Kidney epithelial cell (primary cell): ENCODE data around the gene MARCHF3. TPM values are rescaled to one million over a fixed set of nuclear protein-coding genes. Genes with fewer than 3 reads are reported as not detected.
"Not testable (repeated sequence)": the region's sequence is repeated elsewhere in the genome, so short reads cannot be mapped to it uniquely, and the experiment has no call there.

Source experiments
- DNase-seq: peaks from one replicate; pipeline ENCODE4 v3.0.0-alpha.2; 2010; ENCODE audit warnings: low read depth
- H3K27me3 ChIP-seq: 2 replicates; pipeline ENCODE4 v1.6.0; 2011; ENCODE audit warnings: low read length; ENCODE audit not compliant: control insufficient read depth, insufficient read depth
- H3K36me3 ChIP-seq: 2 replicates; pipeline ENCODE4 v1.5.1; 2011; ENCODE audit warnings: low read length; ENCODE audit not compliant: control insufficient read depth, insufficient read depth
- H3K4me3 ChIP-seq: 2 replicates; pipeline ENCODE4 v1.5.1; 2011; ENCODE audit warnings: low read depth, mild to moderate bottlenecking, control low read depth, low read length
- total RNA-seq: library from RNA; depleted of rRNA; stranded (reverse); fragments of >200 nt; gene quantifications from 2 replicates; pipeline ENCODE4 v1.2.3, GENCODE V29; 2015
- TF ChIP-seq, protein P1 (sequence below): IDR thresholded peaks from 2 replicates; pipeline ENCODE4 v1.5.1; 2011; ENCODE audit warnings: mild to moderate bottlenecking, moderate library complexity, low read length, control low read depth, inconsistent platforms; ENCODE audit not compliant: insufficient read depth, poor library complexity, severe bottlenecking

The MARCHF3 gene
- total RNA-seq, 1 donor from 2014 or later = 0.46 TPM

DNA sequence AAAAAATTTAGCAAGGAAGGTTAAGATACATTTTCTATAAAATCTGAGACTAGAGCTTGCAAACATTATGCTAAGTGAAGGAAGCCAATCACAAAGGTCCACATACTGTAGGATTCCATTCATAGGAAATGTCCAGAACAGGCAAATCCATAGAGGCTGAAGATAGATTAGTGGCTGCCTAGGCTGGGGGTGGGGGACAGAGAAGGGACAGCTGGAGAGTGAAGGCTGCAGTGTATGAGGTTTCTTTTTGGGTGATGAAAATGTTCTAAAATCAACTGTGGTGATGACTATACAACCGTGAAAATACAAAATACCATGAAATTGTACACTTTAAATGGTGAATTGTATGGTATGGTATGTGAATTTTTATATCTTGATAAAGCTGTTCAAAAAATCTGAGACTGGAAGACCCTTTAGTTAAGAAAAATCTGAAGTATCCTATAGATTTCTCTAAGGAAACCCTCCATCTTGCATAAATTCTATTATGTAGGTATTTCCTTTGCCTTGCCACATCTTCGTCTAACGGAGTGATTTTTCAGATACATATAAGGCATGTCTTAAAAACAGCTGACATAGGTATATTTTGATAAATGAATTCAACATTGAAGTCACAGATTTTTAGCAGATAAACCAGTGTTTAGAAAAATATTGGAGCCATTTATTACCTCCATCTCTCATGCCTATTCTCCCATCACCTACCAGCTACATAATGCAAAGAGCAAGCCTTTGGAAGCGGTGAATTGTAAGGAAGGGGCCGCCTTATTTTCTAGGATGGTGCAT is 132.3 kb downstream of the MARCHF3 start:
- TF ChIP-seq, protein P1, sequence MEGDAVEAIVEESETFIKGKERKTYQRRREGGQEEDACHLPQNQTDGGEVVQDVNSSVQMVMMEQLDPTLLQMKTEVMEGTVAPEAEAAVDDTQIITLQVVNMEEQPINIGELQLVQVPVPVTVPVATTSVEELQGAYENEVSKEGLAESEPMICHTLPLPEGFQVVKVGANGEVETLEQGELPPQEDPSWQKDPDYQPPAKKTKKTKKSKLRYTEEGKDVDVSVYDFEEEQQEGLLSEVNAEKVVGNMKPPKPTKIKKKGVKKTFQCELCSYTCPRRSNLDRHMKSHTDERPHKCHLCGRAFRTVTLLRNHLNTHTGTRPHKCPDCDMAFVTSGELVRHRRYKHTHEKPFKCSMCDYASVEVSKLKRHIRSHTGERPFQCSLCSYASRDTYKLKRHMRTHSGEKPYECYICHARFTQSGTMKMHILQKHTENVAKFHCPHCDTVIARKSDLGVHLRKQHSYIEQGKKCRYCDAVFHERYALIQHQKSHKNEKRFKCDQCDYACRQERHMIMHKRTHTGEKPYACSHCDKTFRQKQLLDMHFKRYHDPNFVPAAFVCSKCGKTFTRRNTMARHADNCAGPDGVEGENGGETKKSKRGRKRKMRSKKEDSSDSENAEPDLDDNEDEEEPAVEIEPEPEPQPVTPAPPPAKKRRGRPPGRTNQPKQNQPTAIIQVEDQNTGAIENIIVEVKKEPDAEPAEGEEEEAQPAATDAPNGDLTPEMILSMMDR = no peak
- Histone ChIP-seq H3K4me3 (no peak overlapping the region), H3K36me3 (no peaks in the 10 kb centered on the region), H3K27me3 (no peaks in the 10 kb centered on the region)
- no peak for DNase-seq

DNA sequence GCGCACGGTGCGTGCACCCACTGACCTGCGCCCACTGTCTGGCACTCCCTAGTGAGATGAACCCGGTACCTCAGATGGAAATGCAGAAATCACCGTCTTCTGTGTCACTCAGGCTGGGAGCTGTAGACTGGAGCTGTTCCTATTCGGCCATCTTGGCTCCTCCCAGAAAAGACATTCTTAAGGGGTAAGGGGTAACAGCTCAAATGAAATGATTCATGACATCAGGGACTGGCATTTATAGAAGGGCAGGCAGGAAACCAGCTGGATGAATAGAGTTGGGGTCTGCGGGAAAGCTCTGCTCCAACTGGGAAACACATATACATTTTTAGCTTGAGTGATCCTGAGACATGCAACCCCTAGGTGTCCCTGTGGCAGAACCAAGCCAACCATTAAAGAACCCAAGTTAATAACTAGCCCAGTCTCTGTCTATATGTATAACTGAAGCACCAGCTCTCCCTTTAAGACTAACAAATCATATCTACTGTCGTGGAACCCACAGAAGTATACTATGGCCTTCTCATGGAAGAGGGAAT is 134.1 kb downstream of the MARCHF3 start:
- TF ChIP-seq, protein P1 = no peak
- no peak overlapping the region for H3K4me3 ChIP-seq
- H3K27me3 ChIP-seq = no peaks in the 10 kb centered on the region
- no peaks in the 10 kb centered on the region for H3K36me3 ChIP-seq
- DNase-seq = no peak

DNA sequence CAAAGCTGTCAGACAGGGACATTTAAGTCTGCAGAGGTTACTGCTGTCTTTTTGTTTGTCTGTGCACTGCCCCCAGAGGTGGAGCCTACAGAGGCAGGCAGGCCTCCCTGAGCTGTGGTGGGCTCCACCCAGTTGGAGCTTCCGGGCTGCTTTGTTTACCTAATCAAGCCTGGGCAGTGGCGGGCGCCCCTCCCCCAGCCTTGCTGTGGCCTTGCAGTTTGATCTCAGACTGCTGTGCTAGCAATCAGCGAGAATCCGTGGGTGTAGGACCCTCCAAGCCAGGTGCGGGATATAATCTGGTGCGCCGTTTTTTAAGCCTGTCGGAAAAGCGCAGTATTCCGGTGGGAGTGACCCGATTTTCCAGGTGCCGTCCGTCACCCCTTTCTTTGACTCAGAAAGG is 134.6 kb downstream of the MARCHF3 start:
- not testable (repeated sequence) for H3K4me3 ChIP-seq, DNase-seq, H3K36me3 ChIP-seq, H3K27me3 ChIP-seq

DNA sequence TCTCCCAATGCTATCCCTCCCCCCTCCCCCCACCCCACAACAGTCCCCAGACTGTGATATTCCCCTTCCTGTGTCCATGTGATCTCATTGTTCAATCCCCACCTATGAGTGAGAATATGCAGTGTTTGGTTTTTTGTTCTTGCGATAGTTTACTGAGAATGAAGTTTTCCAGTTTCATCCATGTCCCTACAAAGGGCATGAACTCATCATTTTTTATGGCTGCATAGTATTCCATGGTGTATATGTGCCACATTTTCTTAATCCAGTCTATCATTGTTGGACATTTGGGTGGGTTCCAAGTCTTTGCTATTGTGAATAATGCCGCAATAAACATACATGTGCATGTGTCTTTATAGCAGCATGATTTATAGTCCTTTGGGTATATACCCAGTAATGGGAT is 139.9 kb downstream of the MARCHF3 start:
- not testable (repeated sequence) for H3K4me3 ChIP-seq, DNase-seq, H3K36me3 ChIP-seq, H3K27me3 ChIP-seq

DNA sequence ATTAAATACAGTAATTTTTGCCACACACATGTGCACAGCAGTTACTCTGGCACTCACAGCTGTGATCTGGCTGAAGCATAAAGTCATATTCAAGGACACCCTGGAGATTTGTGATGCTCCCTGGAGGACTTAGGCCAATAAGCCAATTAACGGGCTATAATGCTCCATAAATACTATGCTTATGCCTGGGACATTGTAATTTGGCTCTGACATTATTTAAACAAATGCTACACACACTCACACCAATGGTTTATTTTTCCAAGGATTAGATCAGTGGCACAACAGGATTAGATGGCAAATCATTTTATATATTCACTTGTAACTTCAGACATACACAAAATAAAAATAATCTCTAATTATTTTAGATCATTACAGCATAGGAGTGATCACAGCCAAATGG is 142.2 kb downstream of the MARCHF3 start:
- TF ChIP-seq, protein P1 = no peak
- DNase-seq = no peak
- Histone ChIP-seq H3K36me3 (no peaks in the 10 kb centered on the region), H3K27me3 (no peaks in the 10 kb centered on the region), H3K4me3 (no peak overlapping the region)

DNA sequence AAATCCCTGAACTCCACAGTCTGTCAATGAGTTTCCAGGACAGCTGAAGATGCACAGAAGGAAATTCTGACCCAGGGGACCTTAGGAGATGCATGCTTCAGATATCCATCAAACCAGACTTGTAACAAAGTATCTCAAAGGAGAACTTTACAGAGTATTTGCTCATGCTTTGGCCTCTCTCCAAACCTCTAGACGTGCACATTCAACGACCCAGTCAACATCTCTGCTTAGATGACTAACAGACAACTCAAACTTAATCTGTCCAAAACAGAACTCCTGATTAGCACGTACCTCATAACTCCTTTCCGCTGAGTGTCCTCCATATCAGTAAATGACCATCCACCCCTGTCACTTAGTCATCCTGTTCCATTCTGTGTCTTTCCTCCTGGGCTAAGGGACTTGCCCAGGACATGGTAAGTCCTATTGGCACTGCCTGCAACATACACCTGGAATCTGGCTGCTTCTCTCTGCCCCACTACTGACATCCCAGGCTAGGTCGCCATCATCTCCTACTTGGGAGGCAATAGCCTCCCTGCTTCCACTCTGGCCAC is 146.0 kb downstream of the MARCHF3 start:
- Histone ChIP-seq H3K27me3 (no peaks in the 10 kb centered on the region), H3K4me3 (no peak overlapping the region), H3K36me3 (no peaks in the 10 kb centered on the region)
- TF ChIP-seq, protein P1 = no peak
- peak; percentile 37 for DNase-seq
